SHP77 treated with DMSO at 0.1 percent for 48 hours (cell line): Measurements from ENCODE around the gene RASGRF2.
"Not testable (repeated sequence)": the region's sequence is repeated elsewhere in the genome, so short reads cannot be mapped to it uniquely, and the experiment has no call there.

Source experiments
- DNase-seq: peaks from one replicate; lab custom pipeline; 2025; lab: John Stamatoyannopoulos, UW

The RASGRF2 gene

DNA sequence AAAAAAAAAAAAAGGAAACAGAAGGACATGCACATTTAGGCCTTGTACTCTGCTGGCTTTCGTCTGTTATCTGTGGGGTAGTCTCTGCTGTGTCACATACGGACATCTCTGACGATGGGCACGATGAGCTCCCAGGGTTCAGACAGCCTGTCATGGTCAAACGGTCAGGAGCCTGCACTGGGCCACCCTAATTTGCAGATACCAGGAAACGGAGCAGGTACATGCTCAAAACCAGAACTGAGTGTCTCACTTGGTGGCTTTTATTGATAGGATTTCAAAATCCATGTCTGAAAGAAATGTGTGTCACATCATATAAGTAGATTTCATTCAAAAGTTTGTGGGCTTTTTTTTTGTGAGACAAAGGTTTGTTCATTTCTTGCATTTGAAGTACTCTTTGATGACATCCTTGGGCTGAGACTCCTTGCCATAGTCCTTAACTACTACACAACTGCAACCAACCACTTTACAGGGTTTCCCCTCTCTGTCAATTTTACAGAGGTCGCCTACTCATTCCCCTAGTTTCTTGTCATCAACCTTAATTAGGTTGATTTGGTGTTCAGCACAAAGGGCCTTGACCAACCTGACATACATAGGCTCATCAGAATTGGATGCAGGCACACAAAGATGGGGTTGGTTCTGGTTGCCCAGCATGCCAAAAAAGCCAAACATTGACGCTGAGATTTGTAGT, 281.9 kb downstream of the RASGRF2 start:
- no peak for DNase-seq

- no peak for DNase-seq
Observed at GRCh38 chr5:81242906-81243436, 282.8 kb downstream of the RASGRF2 start.

DNA sequence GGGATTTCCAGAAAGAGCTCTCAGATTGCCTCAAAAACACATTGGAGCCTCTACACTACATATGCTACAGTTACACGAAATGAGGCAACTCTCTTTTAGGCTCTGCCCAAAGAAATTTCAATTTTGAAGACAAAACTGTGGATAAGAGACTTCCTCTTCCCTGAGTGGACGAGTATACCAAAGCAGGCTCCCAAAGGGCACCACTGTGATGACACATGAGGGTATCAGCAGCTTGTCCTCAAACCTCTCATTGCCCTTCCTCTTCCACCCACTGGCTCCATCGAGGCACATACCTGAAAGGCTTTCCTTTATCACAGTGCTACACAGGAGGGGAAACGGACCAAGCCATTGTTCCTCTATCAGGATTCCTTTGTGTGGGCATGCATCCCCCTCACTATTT, 284.3 kb downstream of the RASGRF2 start:
- DNase-seq, result no peak

DNA sequence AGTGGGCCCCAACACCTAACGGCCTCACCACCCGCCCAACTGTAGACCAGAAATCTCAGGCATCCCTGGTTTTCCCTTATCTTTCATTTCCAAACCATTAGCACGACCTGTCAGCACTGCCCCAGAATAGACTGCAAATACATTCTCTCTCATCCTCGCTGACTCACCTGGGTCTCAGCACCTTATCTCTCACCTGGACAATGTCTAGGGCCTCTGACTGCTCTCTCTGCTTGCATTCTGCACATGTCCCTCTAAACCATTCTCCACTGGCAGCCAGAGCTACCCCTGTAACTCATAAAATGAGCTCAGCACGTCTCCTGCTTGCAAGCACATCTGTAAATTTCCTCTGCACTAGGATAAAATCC, 285.7 kb downstream of the RASGRF2 start:
- no peak for DNase-seq

- DNase-seq, result no peak
Observed at GRCh38 chr5:81246697-81247096, 286.5 kb downstream of the RASGRF2 start.

- DNase-seq, result no peak
Observed at GRCh38 chr5:81247441-81247972, 287.3 kb downstream of the RASGRF2 start.

DNA sequence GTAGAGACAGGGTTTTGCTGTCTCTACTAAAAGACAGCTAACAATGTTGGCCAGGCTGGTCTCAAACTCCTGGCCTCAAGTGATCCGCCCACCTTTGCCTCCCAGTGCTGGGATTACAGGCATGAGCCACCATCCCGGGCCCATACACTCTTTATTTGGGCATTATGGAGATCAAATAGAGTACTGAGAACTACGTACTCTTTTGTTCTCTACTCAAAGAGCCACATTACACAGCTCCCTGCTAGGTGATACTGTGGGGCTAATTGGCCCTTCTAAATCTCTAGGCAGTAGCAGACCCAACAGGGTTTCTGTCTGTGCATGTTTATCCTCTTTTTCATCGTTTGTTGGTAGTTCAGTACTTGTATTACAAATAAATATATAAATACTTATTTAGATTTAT, 289.1 kb downstream of the RASGRF2 start:
- no peak for DNase-seq

GRCh38 chr5:81250004-81250403, 289.8 kb downstream of the RASGRF2 start:
- DNase-seq, result no peak

GRCh38 chr5:81251922-81252321, 291.8 kb downstream of the RASGRF2 start:
- no peak for DNase-seq

- no peak for DNase-seq
Observed at GRCh38 chr5:81252904-81253303, 292.7 kb downstream of the RASGRF2 start.

- no peak for DNase-seq
Observed at GRCh38 chr5:81253875-81254274, 293.7 kb downstream of the RASGRF2 start.

GRCh38 chr5:81254886-81255559, 294.9 kb downstream of the RASGRF2 start:
- no peak for DNase-seq

DNA sequence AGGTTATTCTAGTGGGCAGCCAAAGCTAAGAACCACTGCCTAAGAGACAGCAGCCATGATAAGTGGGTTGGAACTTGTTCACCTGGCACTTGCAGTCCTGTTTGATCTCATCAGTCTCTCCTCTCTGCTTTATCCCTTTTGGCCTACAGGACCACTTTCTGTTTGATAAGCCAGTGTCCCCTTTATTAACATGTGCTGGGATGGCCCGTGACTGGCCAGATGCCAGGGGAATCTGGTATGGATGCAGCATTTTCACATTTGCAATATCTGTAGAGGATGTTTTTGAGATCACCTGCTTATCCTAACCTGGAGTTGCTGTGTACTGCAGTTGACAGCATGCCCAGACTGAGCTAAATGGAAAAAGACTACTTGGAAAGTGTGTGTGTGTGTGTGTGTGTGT, 296.6 kb downstream of the RASGRF2 start:
- no peak for DNase-seq

DNA sequence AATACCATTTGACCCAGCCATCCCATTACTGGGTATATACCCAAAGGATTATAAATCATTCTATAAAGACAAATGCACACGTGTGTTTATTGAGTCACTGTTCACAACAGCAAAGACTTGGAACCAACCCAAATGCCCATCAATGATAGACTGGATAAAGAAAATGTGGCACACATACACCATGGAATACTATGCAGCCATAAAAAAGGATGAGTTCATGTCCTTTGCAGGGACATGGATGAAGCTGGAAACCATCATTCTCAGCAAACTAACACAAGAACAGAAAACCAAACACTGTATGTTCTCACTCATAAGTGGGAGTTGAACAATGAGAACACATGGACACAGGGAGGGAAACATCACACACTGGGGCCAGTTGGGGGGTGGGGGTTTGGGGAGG, 302.6 kb downstream of the RASGRF2 start:
- DNase-seq, result not testable (repeated sequence)

GRCh38 chr5:81265101-81265500, 304.9 kb downstream of the RASGRF2 start:
- DNase-seq, result no peak

GRCh38 chr5:81268521-81269196, 308.5 kb downstream of the RASGRF2 start:
- DNase-seq, result no peak

DNA sequence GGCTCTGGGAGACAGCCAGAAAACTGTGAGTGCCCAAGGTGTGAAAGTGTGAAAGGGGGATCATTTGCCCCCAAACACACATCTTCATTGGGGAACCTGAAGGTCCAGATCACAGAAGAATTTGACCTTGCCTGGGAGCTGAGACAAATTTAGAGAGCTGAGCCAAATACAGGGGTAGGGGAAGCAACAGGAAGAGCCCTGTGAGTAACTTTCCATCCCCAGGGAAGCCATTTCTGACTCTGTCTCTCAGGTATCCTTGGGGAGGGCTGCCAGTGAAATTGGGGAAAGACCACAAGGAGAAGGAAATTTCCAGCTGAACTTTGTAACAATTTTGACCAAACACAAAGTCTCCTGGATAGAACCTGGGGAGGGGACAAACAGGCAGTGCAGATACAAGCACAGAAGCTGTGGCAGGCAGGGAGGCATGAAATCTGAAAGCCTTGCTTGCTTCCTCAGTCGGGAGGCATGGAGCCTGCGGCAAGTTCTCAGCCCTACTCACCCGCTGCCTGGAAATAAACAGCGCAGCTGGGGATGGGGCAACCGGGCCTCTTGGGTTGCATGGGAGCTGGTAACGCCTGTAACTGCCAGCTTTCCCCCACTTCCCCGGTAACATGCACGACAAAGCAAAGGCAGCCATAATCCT, 309.7 kb downstream of the RASGRF2 start:
- no peak for DNase-seq

- DNase-seq, result peak; percentile 71
Observed at GRCh38 chr5:81270394-81271027, 310.3 kb downstream of the RASGRF2 start.
